Stimulated activated CD8-positive, alpha-beta memory T cell treated with anti-CD3 and anti-CD28 coated beads, Interleukin-12 subunit alpha, Interleukin-12 subunit beta, amount 100 ng/mL, for 4 hours (primary cell): ENCODE measurements around the gene SHROOM3.

Experiments used
- DNase-seq: peaks from one replicate; pipeline ENCODE4 v3.0.0-alpha.2; 2020; ENCODE audit warnings: low read depth

The SHROOM3 gene

GRCh38 chr4:76540486-76540885 lies 105.5 kb downstream of the SHROOM3 start:
- DNase-seq = no peak

- DNase-seq = no peak
Observed at GRCh38 chr4:76543378-76543777, 108.3 kb downstream of the SHROOM3 start.

- DNase-seq = no peak
Observed at GRCh38 chr4:76544725-76545124, 109.7 kb downstream of the SHROOM3 start.

- no peak for DNase-seq
Observed at GRCh38 chr4:76545226-76545884, 110.3 kb downstream of the SHROOM3 start.

- no peak for DNase-seq
Observed at GRCh38 chr4:76546327-76546726, 111.3 kb downstream of the SHROOM3 start.

DNA sequence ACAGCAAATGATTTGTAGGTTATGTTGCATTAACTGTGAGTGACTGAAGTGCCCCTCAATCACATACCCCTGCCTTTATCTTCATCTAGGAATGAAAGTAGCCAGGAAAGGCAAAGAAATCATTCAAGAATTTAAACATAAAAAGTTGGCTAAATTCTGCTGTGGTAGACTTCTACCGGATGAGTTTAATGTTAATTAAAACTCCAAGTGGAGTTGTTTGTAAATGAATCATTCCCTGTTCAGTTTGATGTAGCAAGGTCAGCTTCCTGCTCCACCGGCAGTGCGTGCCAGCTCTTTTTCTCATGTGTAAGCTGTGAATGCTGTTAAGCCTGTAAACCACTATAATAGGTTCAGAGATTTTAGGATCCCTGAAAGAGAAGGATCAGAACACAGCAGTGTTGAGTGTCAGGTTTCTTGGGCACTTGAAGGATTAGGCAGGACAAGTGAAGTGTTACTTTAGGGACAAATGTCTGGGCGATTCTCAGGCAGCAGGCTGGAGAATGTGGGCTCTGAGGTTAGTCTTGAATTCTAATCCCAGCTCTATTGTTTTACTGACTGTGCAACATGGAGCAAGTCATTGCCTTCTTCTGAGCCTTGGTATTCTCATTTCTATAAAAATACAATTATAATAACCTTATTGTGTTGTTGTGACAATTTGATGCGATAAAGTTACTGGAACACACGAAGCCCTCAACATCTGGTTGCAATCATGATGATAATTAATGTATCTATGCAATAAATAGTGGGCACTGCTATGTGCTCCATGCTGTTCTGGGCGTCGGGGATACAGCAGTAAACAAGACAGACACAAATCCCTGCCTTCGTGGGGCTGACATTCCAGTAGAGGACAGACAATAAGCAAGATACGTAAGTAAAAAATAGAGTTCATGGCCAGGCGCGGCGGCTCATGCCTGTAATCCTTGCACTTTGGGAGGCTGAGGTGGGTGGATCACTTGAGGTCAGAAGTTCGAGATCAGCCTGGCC lies 112.0 kb downstream of the SHROOM3 start:
- no peak for DNase-seq

DNA sequence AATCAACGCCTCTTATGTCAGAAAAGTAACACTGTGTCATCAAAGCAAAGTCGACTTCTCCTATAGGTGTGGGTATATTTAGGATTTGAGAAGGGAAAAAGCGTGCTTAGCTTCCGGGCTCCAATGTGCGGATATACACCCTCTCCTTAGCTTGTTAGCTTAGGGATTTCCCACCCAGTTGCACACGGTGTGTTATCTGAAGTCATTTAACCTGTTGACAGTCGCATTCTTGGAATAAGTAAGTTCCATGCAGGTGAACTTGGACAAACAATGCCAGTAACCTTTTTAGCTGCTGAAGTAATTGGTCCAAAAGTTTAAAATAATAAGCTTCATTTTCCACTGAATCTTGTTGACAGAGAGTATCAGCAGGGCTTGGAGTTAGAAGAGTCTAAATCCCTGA lies 113.7 kb downstream of the SHROOM3 start:
- no peak for DNase-seq

DNA sequence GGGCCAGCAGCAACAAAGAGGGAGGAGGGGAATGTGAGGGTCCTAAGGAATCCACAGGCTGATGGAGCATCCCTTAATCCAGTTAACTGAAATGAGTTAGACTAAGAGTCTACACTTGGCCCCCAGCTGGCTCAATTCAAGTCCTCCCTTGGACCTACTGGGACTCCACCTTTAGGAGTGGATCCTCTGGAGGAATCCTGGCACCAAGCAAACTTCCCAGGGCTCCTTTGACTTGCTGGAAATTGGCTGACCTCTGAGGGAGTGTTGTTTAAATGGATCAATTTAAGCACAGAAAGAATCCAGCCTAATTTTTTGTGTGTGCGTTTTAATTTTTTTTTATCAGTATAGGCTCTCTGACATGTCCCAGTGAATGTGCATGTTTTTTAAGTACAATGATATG lies 114.7 kb downstream of the SHROOM3 start:
- no peak for DNase-seq

GRCh38 chr4:76550966-76551780 lies 116.1 kb downstream of the SHROOM3 start:
- no peak for DNase-seq

DNA sequence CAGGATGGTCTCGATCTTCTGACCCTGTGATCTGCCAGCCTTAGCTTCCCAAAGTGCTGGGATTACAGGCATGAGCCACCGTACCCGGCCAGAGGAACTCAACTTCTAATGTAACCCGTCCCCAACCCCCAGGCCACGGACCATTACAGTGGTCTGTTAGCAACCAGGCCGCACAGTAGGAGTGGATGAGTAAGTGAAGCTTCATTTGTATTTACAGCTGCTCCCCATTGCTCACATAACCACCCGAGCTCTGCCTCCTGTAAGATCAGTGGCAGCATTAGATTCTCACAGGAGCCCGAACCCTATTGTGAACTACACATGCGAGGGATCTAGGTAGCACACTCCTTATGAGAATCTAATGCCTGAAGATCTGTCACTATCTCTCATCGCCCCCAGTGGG lies 119.6 kb downstream of the SHROOM3 start:
- no peak for DNase-seq

- no peak for DNase-seq
Observed at GRCh38 chr4:76556452-76556851, 121.4 kb downstream of the SHROOM3 start.

DNA sequence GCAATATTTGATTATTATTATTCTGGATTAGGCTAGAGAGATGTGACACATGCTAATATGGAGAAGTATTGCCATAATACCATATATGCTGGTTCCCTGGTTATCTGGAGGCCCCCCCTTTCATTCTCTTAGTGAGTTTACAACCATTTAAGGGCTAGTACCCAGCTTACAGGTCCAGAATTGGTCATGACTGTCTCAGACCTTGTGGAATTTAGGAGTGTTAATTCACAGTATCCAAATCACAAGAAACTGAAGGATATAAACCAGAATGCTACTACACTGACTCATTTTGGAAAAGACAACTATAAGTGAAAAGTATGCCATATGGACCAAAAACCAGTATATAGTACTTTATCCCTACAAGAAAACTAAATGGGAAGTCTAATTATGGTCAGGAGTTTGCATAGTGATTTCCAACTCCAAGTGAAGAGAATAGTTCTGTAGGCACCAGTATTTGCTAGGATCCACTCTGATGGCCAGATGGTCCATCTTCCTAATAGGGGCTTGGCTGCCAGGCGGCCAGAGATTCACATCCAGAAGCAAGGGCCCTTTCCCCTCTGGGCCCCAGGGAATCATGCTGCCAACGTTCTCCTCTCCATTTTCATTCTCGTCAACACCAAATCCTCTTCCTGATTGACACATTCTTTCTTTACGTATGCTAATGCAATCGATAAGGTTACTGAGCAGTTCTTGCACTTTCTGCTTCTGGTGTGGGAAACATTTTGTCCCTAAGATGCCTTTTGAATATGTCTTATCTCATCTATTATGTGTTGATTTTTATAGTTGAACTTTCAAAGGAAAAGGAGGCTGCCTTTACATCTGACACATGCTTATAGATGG lies 123.6 kb downstream of the SHROOM3 start:
- no peak for DNase-seq

GRCh38 chr4:76559236-76560071 lies 124.4 kb downstream of the SHROOM3 start:
- DNase-seq = no peak

GRCh38 chr4:76562161-76562560 lies 127.1 kb downstream of the SHROOM3 start:
- no peak for DNase-seq

GRCh38 chr4:76562836-76563453 lies 127.9 kb downstream of the SHROOM3 start:
- no peak for DNase-seq

DNA sequence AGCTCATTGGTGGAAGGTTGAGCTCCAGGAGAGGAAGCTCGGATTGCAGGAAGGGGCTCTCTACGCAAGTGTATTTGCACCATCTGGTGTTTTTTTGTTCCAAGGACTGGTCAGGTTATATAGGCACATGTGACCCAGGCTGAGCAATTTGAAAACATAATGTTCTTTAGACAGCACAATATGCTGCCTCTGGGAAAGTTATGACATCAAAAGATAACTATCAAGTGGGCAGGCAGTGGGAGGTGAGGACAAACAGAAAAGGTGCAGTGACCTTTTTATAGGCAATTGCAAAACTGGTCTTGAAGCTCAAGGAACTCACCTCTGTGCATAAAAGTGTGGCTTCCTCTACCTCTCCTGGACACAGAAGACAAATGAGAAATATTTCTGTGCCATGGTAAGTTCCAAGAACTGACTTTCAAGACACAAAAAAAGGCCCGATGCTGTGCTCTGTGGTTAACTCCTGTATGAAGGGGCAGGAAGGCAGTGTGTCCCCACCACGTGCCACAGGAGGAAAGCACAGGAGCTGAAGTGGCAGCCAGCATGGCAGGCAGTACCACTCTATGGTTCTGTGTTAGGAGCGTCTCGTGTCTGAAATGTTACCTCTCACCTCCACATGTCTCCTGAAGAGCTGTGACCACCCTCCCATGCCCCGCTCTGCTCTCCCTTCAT lies 128.6 kb downstream of the SHROOM3 start:
- no peak for DNase-seq

DNA sequence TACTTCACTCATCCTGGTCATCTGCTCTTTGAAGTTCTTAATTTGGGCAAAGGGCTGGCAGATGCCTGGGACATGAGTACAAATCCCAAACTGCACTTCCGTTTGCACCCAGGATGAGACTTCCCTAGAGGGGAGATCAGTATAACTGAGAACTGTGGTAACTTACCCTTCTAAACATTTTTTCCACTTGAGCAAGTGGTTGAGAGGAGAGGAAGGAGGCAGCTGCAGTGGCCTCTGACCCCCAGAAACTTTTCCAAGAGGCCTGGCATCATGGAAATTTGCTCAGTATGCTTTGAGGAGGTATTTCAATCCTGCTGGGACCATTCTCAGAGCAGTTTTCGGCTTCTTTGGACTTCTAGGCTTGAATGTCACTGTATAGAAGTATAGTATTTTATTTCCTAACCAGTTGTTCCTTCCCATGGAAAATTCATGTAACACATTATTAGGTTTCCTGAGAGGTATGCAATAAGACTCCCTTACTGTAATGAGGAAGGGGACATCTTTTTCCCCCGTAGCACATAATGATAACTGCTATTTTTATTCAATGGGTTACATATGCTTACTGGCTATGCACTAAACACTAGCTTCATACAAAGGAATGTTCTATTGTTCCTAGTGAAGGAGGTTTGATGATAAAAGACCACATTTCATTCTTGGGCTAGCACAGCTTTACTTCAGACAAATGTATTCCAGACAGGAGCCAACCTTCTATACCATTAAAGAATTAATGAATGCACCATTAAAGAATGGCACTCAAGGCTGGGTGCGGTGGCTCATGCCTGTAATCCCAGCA lies 129.3 kb downstream of the SHROOM3 start:
- DNase-seq = no peak

DNA sequence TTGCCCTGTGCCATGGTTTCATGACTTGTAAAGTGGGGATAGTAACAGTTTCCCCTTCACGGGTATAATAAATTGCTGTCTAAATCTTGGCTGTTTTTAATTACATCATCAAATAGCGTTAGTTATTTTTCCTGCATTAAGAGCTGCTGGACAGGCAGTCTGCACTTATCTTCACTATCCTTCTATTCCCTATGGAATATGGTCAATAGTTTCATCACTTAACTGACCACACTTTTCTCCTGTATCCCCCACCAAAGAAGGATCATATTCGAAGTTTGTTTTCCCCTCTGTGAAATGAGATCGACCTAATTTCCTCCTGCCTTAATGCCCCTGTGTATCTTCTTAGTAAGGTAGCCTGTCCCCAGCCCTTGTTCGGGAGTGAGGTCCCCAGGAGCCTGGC lies 133.2 kb downstream of the SHROOM3 start:
- DNase-seq = no peak

GRCh38 chr4:76569225-76569624 lies 134.2 kb downstream of the SHROOM3 start:
- no peak for DNase-seq
